Superior temporal gyrus (tissue), 1 donor: ENCODE results near the gene RPS14.
"Not testable (repeated sequence)": the region's sequence is repeated elsewhere in the genome, so short reads cannot be mapped to it uniquely, and the experiment has no call there.

Experiments used
- DNase-seq: peaks from one replicate; pipeline ENCODE4 v3.0.0-alpha.2; 2016; ENCODE audit errors: extremely low spot score

Gene RPS14

DNA sequence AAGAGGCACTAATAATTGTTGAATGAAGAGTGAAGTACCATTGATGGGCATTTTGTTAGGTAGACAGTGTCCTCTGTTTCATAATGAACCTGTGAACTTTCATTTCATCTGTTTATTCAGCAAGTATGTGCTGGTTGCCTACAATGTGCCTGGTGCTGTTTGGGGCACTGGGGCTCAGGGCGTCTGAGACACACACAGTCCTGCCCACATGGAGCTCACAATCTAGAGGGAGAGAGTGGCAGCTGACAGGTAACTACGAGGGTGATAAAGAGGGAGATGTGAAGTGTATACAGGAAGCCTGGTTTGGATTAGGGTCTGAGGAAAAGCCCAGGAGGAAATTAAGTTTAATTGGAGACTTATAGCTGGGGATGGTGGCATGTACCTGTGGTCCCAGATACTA is 29.9 kb upstream of the RPS14 start:
- DNase-seq = no peak

DNA sequence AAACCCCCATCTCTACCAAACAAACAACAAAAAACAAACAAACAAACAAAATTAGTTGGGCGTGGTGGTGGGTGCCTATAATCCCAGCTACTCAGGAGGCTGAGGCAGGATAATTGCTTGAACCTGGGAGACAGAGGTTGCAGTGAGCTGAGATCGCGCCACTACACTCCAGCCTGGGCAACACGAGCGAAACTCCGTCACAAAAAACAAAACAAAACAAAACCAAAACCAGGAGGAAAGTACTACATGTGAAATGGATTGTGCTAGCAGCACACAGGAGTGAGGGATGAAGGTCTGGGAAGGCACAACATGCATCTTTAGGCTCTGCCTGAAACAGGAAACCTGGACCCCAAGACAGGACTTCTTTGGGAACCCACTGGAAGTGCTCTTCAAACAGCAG is 27.0 kb upstream of the RPS14 start:
- not testable (repeated sequence) for DNase-seq

DNA sequence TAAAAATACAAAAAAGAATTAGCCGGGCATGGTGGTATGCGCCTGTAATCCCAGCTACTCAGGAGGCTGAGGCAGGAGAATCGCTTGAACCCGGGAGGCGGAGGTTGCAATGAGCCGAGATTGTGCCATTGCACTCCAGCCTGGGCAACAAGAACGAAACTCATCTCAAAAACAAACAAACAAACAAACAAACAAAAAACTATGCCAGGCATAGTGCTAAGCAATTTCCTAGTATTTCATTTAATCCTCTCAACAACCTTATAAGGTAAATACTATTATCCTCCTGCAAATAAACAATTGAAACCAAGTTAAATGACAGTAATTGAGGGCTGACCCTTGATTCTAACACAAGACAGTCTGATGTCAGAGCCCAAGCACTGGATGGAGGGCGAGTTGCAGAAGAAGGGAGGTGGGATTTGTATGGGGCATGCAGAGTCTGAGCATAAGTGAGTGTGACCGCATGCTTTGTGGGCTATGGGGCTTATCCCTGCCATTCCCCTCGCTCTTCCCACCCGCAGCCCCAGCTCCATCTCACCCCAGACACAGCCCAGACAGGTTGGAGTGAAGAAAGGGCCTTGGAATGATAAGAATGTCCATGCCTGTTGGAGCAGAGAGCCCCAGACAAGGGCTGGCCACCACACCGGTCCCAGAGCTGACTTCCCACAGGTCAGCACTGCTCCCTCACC is 24.3 kb upstream of the RPS14 start:
- DNase-seq = no peak

DNA sequence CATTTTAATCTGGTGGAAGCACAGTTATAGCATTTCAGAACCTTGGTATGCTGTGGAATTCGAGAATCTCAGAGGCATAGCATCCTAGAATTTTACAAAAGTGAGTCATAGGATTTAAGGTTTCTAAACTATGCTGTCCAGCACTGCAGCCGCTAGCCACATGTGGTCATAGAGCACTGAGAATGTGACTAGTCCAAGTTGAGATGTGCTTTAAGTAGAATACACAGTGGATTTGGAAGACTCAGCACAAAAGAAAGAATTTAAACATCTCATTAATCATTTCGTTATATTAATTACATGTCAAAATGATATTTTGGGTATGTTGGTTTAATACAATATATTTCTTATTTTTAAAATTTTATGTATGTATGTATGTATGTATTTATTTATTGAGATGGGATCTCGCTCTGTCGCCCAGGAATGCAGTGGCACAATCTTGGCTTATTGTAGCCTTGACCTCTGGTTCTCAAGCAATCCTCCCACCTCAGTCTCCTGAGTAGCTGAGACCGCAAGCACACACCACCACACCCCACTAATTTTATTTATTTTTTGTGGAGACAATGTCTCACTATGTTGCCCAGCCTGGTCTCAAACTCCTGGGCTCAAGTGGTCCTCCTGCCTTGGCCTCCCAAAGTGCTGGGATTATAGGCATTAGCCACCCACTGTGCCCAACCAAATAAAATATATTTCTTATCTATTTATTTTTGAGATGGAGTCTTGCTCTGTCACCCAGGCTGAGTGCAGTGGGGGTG is 20.4 kb upstream of the RPS14 start:
- DNase-seq = no peak

DNA sequence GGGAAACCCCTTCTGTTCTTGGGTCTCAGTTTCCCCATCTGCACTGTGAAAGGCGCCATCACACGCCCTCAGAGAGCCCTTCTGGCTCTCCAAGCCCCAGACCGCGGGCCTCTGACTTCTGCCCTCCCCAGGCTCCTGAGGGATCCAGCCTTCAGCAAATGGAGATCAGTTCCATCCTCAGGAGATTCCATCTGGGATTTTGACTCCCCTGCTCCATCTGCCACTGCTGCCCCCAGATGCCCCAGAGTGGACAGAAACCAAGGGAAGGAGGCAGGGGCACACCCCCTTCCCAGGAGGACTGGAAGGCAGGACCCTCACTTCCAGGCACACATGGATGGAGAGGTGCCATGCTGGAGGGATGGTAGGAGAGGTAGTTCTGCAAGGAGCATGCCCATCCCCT is 18.7 kb upstream of the RPS14 start:
- DNase-seq = no peak

DNA sequence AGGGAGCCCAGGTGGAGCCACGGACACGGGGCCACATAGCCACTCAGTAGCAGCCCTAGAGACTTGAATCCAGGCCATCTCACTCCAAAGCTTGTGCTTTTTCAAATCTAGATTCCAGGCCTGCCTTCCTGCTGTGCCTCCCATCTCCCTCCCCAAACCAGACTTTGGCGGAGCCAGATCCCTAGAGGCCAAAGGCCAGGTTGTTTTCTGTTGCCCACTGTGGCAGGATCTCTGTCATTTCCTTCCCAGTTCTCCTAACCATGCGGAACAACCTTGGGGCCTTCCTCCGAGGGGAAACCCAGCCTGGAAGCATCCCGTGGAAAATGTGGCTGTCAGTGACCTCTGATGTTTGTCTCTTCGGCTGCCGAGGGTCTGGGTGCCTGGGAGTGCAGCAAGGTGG is 16.4 kb upstream of the RPS14 start:
- DNase-seq = no peak

DNA sequence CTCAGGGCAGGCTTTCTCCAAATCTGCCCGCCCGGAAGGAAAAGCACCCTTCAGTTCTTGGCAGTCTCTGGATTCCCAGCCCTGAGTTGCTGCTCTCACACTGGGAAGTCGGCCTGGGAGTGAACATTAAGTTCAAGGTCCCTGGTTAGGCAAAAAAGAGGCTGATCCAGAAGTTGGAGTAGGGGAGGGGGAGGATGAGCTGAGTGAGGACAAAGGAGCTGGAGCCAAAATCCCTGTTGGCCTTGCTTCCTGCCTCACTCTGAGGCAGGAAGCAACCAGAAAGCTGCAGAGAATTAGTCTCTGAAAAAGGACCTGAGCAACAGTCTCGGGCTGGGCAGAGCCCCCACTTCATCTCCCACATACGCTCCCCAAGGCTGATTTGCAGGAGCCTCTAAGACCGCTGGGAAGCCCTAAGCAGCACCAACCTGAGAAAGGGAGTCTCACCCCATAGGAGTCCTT is 15.0 kb upstream of the RPS14 start:
- no peak for DNase-seq

DNA sequence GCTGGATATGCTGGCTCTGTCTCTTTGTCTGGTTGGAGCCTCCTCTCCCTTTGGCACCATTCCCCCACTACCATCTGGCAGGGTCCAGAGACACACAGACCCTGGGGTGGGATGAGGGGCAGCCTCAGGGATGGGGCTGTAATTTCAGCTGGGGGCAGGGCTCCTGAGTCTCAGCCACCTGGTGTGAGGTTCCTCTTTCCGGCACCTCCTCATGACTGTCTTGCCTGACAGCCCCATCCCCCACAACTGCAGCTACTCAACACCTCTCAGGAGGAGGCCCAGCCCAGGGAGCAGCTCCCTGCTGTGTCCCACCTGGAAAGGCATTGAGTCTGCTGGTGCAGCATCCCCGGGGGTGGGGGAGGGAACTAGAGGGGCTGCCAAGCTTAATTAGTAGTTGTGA is 11.7 kb upstream of the RPS14 start:
- no peak for DNase-seq

DNA sequence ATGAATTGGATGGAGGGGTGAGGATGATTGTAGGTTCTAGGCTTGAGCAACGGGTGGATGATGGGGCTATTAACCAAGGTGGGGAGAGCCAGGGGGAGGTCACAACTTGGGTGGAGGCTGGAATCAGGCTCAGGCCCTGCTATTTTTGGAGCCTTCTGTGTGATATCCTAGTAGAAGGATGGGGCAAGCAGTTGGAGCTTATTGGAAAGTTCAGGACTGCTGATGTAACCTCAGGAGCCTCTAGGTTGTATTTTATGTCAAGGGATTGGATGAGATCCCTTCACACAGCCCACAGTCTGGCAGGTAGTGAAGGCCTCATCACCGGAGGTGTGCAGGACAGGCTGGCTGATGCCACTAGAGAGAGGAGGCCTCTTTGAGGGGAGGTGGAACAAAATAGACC is 11.2 kb upstream of the RPS14 start:
- DNase-seq = no peak

DNA sequence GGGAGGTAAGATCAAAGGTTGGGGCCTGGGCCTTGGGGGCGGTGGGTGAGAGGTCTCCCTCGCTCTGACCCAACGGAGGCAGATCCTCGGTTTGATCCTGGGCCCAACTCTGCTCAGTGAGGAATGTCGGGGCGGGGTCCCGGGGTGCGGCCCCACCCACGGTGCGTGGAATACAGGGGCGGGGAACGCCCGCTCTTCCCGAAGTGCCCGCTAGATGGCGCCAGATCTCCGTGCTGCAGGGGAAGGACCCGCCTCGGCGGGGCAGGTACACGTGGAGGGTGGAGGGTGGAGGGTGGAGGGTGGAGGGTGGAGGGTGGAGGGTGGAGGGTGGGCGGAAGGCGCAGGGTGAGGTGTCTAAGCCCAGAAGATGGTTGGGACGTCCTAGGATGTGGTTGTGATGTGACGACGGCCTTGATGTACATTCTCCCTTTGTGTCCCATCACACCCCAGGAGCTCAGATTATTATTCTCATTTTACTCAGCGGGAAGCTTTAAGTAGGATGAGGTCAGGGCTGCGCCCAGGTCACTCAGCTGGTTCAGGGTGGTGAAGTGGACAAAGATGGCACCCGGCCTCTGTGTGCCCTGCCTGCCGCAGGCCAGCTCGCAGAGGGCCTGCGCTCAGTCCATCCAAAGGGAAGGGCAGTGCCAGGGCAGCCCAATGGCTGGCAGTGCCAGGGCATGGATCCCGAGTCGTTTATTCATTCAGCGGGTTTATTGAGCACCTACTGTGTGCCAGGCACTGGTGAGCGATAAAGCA is 9.4 kb upstream of the RPS14 start:
- peak; percentile 81 for DNase-seq

DNA sequence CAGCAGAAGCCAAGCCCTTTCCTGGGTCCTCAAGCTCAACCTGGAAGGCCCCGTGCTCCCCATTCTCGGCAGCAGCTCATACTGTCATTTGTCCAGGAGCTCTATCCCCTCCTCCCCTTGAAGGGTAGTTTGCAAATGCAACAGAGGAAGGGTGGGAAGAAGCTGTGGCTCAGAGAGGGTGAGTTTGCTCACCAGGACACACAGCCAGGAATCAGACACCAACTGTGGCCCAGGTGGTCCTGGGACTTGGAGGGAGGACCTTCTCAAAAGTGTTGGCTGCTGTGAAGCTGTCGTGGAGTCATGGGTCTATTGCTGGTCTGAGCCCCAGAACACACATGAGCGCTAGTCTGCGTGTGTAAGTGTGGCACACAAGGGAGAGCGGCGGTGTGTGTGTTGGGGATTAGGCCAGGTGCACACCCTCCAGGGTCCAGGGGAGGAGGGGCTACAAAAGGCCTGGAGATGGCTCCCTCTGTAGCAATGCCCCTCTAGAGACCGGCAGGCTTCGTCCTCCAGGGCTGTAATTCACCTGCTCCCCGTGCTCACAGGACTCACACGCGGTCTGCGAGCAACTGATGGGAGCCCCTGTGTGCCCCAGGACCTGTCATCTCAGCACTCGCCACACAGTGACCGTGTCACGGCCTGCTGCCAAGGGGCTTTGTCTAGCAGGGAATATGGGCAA is 8.2 kb upstream of the RPS14 start:
- DNase-seq = no peak

DNA sequence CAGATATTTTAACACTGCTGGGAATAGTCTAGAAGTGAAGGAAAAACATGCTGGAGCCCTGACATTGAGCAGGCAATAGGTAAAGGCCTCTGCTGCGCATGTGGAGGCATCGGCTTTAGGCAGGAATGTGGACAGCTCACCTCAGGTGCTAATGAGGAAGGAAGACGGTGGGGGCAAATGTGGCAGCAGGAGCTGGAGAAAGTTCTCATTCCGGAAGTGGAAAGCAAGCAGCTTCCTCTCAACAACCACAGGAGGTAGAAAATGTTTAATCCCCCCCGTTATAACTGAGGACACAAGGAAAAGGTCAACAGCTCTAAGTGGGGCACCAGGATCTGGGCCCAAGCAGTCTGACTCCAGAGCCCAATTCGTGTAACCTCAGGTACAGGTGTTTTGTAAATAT is 7.6 kb upstream of the RPS14 start:
- DNase-seq = no peak

DNA sequence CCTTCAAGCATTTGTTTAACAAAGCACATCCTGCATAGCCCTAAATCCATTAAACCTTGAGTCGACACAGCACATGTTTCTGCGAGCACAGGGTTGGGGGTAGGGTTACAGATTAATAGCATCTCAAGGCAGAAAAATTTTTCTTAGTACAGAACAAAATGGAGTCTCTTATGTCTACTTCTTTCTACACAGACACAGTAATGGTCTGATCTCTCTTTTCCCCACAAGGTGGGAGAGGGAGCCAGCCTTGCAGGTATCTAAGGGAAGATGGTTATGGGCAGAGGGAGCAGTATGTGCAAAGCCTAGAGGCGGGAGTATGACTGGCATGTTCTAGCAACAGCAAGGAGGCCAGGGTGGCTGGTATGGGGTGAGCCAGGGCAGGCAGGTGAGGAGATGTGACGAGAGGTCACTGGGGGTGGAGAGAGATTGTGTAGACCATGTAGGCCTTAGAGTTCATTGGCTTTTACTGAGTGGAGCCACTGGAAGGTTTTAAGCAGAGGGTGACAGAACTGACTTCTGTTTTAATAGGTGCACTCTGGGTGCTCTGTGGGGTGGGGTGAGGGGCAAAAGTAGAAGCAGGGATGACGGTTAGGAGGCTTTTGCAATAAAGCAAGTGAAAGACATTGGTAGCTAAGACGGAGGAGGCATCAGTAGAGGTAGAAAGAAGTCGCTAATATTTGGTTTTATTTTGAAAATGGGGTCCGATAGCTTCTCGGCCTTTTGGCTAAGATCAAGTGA is 5.1 kb upstream of the RPS14 start:
- no peak for DNase-seq

DNA sequence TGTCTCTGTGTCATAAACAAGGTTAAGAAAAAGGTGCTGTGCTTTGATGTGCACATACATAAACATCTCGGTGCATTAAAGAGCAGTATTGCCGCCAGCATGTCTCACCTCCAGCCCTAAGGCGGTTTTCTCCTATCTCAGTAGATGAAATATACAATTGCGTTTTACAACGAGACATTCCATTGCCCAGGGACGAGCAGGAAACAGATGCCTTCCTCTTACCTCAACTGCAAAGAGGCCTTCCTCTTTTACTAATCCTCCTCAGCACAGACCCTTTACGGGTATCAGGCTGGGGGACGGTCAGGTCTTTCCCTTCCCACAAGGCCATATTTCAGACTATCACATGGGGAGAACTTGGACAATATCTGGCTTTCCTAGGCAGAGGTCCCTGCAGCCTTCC is 4.5 kb upstream of the RPS14 start:
- DNase-seq = not testable (repeated sequence)

DNA sequence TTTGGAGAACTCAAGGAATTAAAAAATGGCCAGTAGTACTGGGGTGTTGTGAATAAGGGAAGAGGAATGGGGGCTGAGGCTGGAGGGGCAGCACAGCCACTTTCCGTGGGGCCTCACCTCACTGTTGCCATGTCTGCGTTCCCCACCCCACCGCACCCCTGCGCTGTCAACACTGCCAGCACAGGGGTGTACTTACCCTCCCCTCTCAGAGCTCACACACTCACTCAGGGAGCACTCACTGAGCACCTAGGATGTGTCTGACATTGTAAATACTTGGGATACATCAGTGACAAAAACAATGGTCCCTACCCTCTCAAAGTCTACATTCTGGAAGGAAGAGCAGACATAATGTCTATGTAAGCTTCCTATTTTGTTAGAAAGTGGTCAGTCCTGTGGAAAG is 3.4 kb upstream of the RPS14 start:
- DNase-seq = no peak

DNA sequence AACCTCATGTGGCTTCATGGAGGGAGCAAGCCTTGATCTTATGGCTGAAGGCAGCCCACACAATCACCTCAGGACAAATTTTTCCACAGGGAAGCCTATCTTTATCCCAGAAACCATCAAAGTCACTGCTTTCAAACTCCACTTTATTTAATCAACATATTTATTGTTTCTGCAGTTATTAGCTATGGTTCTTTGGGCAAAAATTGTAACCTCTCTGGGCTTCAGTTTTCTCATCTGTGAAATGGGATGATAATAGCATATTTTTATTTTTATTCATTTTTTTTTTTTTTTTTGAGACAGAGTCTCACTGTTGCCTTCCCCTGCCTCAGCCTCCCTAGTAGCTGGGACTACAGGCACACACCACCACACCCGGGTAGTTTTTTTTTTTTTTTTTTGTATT is 2.1 kb upstream of the RPS14 start:
- DNase-seq = no peak

DNA sequence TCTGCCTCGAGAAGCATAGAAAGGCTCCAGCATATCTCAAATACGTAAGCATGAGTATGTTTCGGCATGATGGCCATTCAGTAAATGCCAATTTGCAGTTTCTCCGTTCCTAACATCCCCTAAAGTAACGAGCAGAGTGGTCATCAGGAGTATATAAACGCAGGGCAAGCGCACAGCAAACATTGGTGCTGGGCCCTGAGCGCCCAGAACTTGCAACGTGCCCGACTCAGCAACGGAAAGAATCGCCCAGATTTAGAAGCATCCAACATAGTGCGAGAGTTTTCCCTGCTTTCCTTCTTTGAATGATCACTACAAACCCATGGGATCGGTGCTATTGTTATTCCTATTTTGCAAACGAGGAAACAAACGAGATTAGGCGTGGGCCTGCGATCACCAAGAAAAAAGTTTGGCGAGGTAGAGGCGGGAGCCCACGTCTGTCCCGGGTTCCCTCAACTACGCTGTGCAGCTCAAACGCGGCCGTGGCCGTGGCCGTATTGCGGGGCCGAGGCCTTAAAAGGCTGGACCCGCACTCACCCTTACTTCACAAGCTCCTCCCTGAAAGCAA is 505 bp downstream of the RPS14 start:
- DNase-seq = no peak

DNA sequence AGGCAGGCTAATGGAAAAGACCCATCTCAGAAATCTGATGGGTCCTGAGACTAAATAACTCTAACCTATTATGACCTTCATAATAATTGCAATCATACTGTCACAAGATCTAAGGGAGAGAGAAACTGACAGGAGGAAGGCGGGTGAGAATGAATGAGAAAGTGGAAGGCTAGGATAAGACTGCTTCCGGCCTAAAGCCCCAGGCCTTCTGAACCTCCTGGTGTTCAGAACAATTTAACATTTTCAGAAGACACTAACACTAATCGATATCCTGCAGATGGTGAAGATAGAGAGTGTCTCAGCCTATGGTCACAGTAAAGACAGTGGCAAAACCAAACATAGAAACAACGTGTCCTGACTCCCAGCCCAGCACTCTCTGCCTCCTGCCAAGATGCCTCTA is 1.2 kb downstream of the RPS14 start:
- DNase-seq = no peak

DNA sequence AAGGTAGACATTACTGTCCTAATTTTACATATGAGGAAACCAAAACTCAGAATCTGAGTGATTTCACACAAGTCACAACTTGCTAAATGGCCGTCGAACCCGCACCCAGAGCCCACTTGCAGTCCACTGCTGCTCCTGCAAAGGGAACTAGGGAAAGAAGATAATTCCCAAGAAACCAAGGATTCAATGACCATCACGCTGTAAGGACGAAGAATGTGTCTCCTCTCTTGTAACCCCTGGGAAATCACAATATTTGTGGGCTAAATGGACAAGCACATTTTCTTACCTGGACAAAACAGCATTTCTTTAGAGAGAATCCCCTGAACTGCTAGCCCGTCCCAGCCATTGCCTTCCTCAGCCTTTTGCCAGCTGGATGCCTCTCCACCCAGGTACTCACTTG is 2.4 kb downstream of the RPS14 start:
- DNase-seq = no peak

DNA sequence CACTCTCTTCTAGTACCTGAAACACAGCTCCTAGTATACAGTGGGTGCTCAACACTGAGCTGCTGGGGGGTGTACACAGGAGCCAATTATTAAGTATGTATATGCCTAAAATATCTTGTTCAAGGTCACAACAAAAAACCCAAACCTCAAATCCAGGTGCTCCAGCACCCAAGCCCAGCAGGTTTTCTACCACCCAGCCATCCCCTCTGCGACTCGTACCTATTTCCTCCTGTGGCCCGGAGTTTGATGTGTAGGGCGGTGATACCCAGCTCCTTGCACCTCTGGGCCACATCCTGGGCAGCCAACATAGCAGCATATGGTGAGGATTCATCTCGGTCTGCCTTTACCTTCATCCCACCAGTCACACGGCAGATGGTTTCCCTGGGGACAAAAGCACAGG is 3.0 kb downstream of the RPS14 start:
- DNase-seq = no peak

DNA sequence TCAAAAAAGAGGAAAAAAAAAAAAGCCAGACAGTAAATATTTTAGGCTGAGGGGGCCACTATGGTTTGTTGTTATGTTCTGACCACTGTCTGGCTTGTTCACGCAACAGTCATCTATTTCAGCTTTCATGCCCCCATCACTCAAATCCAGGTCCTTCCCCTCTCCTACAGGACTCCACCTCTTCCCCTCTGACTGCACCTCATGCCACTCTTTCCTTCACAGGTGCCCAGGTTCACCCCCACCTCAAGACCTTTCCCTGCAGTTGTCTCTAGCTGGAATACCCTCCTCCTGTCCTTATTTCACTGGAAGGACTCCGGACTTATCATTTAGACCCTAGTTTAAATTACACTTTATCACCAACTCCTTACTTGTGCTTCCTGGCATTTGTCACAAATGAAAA is 3.5 kb downstream of the RPS14 start:
- DNase-seq = no peak
